NCI-H2227 treated with DMSO at 0.1 percent for 48 hours (cell line): ENCODE data around the gene CCDC201.
A peak's percentile ranks its signal among the peaks of the same experiment; 100 is the strongest.

ENCODE experiments used
- DNase-seq: peaks from one replicate; lab custom pipeline; 2025; lab: John Stamatoyannopoulos, UW

Gene CCDC201

GRCh38 chr7:45873035-45873354 lies at the start of gene CCDC201:
CCDC201 (minus strand) TSS chr7:45873082; CDS start chr7:45873007, 75 bp downstream.
- no peak for DNase-seq

GRCh38 chr7:45921699-45922519 lies 49.0 kb upstream of the CCDC201 start:
- DNase-seq, result no peak

- no peak for DNase-seq
Measured at GRCh38 chr7:45921381-45921698, 48.5 kb upstream of the CCDC201 start.

- DNase-seq, result no peak
Measured at GRCh38 chr7:45920502-45921380, 47.9 kb upstream of the CCDC201 start, which contains the start of gene IGFBP3. IGFBP3 (minus strand) TSS chr7:45921272; CDS start chr7:45921140, 132 bp downstream.

- no peak for DNase-seq
Measured at GRCh38 chr7:45919993-45920459, 47.1 kb upstream of the CCDC201 start.

GRCh38 chr7:45919231-45919784 lies 46.4 kb upstream of the CCDC201 start:
- no peak for DNase-seq

GRCh38 chr7:45918556-45918955 lies 45.7 kb upstream of the CCDC201 start:
- no peak for DNase-seq

- peak; percentile 16 for DNase-seq
Measured at GRCh38 chr7:45917658-45918057, 44.8 kb upstream of the CCDC201 start.

- no peak for DNase-seq
Measured at GRCh38 chr7:45917064-45917463, 44.2 kb upstream of the CCDC201 start.

GRCh38 chr7:45915606-45916005 lies 42.7 kb upstream of the CCDC201 start:
- no peak for DNase-seq

- DNase-seq, result no peak
Measured at GRCh38 chr7:45914911-45915310, 42.0 kb upstream of the CCDC201 start.

- no peak for DNase-seq
Measured at GRCh38 chr7:45912972-45913371, 40.1 kb upstream of the CCDC201 start.

- DNase-seq, result no peak
Measured at GRCh38 chr7:45911311-45911710, 38.4 kb upstream of the CCDC201 start.

GRCh38 chr7:45910855-45911254 lies 38.0 kb upstream of the CCDC201 start:
- DNase-seq, result no peak

GRCh38 chr7:45909561-45909960 lies 36.7 kb upstream of the CCDC201 start:
- DNase-seq, result no peak

GRCh38 chr7:45902820-45903219 lies 29.9 kb upstream of the CCDC201 start:
- no peak for DNase-seq

- no peak for DNase-seq
Measured at GRCh38 chr7:45901566-45901965, 28.7 kb upstream of the CCDC201 start.

- DNase-seq, result no peak
Measured at GRCh38 chr7:45898222-45898621, 25.3 kb upstream of the CCDC201 start.

- no peak for DNase-seq
Measured at GRCh38 chr7:45897042-45897690, 24.3 kb upstream of the CCDC201 start.

- DNase-seq, result no peak
Measured at GRCh38 chr7:45894665-45895062, 21.8 kb upstream of the CCDC201 start.

GRCh38 chr7:45893996-45894664 lies 21.2 kb upstream of the CCDC201 start:
- DNase-seq, result no peak
